Activated CD8-positive, alpha-beta T cell treated with anti-CD3 and anti-CD28 coated beads for 36 hours (primary cell): ENCODE results near the gene SFRP2. TPM values are rescaled to one million over a fixed set of nuclear protein-coding genes. Genes with fewer than 3 reads are reported as not detected.

Experiments used
- ATAC-seq: fragments of 200-7000 bp; cut with Tn5 transposase; one replicate; pipeline ENCODE4 v1.10.0; 2021; ENCODE audit warnings: mild to moderate bottlenecking, moderate library complexity
- CTCF ChIA-PET: fragments of 350-600 bp; sonication (Branson Sonifier 250); formaldehyde crosslinking; loops from one replicate; lab custom pipeline; 2021; ENCODE audit warnings: antibody characterized with exemption; lab: Charles Lee
- POLR2A ChIA-PET: fragments of 350-600 bp; sonication (Branson Sonifier 250); formaldehyde crosslinking; loops from one replicate; lab custom pipeline; 2021; ENCODE audit warnings: antibody characterized with exemption; lab: Charles Lee
- DNase-seq: peaks from one replicate; pipeline ENCODE4 v3.0.0-alpha.2; 2020
- H3K27ac Mint-ChIP-seq: one replicate; pipeline ENCODE4 v1.8.0; 2021; ENCODE audit warnings: mild to moderate bottlenecking, mixed read lengths
- H3K27me3 Mint-ChIP-seq: one replicate; pipeline ENCODE4 v1.8.0; 2021; ENCODE audit warnings: mixed read lengths
- H3K36me3 Mint-ChIP-seq: one replicate; pipeline ENCODE4 v1.8.0; 2021; ENCODE audit warnings: low read depth, mixed read lengths
- H3K4me1 Mint-ChIP-seq: one replicate; pipeline ENCODE4 v1.8.0; 2021; ENCODE audit warnings: low read depth, mixed read lengths
- H3K4me3 Mint-ChIP-seq: one replicate; pipeline ENCODE4 v1.8.0; 2021; ENCODE audit warnings: mild to moderate bottlenecking, moderate library complexity, mixed read lengths
- H3K9me3 Mint-ChIP-seq: one replicate; pipeline ENCODE4 v1.8.0; 2021; ENCODE audit warnings: mixed read lengths
- intact Hi-C: fragments of 100-400 bp; cut with micrococcal nuclease; formaldehyde crosslinking; loops from one replicate; pipeline ENCODE4 v1.10.0; 2022
- total RNA-seq, 2 experiments: library from RNA; stranded (reverse); gene quantifications; one replicate each; pipeline ENCODE4 v1.2.3, GENCODE V29; 2021
- TF ChIP-seq, protein P1 (sequence below): fragments of 200-600 bp; IDR thresholded peaks from one replicate; pipeline ENCODE4 v1.8.0; 2022; ENCODE audit warnings: antibody characterized with exemption, mild to moderate bottlenecking

SFRP2 gene
- total RNA-seq, 2 experiments from 2014 or later = not detected

- no peaks in the 10 kb centered on the region for H3K4me1 Mint-ChIP-seq
- no peak for ATAC-seq
- no peaks in the 10 kb centered on the region for H3K9me3 Mint-ChIP-seq
- intact Hi-C loops = loop anchor here (10.0 kb wide), 1 partner anchor 115 kb away; no protein-coding TSS in a partner anchor
- ChIA-PET CTCF (no interaction called here), POLR2A (no interaction called here)
- H3K36me3 Mint-ChIP-seq = no peaks in the 10 kb centered on the region
- H3K27ac Mint-ChIP-seq = no peak overlapping the region
- TF ChIP-seq, protein P1, sequence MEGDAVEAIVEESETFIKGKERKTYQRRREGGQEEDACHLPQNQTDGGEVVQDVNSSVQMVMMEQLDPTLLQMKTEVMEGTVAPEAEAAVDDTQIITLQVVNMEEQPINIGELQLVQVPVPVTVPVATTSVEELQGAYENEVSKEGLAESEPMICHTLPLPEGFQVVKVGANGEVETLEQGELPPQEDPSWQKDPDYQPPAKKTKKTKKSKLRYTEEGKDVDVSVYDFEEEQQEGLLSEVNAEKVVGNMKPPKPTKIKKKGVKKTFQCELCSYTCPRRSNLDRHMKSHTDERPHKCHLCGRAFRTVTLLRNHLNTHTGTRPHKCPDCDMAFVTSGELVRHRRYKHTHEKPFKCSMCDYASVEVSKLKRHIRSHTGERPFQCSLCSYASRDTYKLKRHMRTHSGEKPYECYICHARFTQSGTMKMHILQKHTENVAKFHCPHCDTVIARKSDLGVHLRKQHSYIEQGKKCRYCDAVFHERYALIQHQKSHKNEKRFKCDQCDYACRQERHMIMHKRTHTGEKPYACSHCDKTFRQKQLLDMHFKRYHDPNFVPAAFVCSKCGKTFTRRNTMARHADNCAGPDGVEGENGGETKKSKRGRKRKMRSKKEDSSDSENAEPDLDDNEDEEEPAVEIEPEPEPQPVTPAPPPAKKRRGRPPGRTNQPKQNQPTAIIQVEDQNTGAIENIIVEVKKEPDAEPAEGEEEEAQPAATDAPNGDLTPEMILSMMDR = no peak
- no peak overlapping the region for H3K4me3 Mint-ChIP-seq
- no peak for DNase-seq
- peaks cover 21% of the 10 kb centered on the region for H3K27me3 Mint-ChIP-seq
These were observed 10.8 kb upstream of the SFRP2 start for GRCh38 chr4:153799694-153800074.

DNA sequence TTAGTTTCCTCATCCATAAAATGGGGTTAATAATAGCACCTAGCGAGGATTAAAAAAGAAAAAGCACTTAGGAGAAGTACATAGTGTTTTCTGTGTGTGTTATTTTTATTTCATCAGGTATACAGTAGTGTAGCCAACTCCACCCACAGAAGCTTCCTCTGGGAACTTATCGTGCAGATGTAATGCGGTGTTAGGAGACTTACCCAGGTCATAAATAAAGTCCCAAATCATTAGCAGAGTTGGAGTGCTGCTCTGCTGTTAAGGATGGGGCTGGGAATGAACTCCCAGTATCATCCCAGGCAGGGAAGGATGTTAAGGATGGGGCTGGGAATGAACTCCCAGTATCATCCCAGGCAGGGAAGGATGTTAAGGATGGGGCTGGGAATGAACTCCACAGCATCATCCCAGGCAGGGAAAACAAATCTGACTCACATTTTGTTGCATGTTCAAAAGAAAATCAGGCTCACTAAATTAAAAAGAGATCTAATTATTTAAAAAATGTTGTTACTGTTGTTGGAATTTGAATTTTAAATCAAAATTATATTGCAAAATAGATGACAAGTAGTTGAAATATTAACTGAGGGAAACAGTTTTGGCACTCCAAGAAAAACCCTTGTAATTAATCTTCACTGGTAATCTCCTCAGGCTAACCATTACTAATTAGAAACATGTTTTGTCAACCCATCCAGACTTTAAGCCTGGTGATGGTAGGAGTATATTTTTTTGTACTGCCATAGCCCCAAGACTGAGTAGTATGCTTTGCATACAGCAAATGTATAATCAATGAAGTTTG lies 10.2 kb upstream of the SFRP2 start:
- TF ChIP-seq, protein P1 = no peak
- H3K9me3 Mint-ChIP-seq = no peaks in the 10 kb centered on the region
- ATAC-seq (no peak), DNase-seq (no peak)
- H3K4me3 Mint-ChIP-seq = no peak overlapping the region
- H3K27me3 Mint-ChIP-seq = peaks cover 22% of the 10 kb centered on the region
- intact Hi-C loops = no loop called here
- H3K27ac Mint-ChIP-seq = no peak overlapping the region
- H3K36me3 Mint-ChIP-seq = no peaks in the 10 kb centered on the region
- no peaks in the 10 kb centered on the region for H3K4me1 Mint-ChIP-seq
- POLR2A ChIA-PET = no interaction called here
- CTCF ChIA-PET = no interaction called here

- intact Hi-C loops = no loop called here
- TF ChIP-seq, protein P1 = no peak
- H3K36me3 Mint-ChIP-seq = no peaks in the 10 kb centered on the region
- no peak overlapping the region for H3K4me3 Mint-ChIP-seq
- ChIA-PET CTCF (no interaction called here), POLR2A (no interaction called here)
- no peak for ATAC-seq
- H3K27ac Mint-ChIP-seq = no peak overlapping the region
- H3K9me3 Mint-ChIP-seq = no peaks in the 10 kb centered on the region
- DNase-seq = no peak
- H3K27me3 Mint-ChIP-seq = peaks cover 26% of the 10 kb centered on the region
- no peaks in the 10 kb centered on the region for H3K4me1 Mint-ChIP-seq
These were observed 9.5 kb upstream of the SFRP2 start for GRCh38 chr4:153798420-153798819.

DNA sequence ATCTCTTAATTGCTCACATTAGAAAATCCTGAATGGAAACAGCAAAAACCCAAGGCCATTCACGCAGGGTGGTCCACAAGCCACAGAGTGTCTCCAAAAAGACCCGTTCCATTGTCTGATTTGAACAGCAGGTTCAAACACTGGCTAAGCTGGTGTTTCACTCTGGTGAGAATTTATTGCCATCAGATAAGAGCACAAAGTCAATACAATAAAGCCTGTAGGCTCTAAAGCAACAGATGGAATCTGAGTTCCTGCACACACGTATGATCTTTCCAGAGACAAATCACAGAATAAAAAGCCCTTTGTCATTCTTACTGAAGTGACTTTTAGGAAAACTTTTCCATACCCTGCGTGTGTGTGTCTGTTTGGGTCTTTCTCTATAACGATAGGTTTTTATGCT lies 5.1 kb upstream of the SFRP2 start:
- intact Hi-C loops = no loop called here
- POLR2A ChIA-PET = no interaction called here
- TF ChIP-seq, protein P1 = no peak
- no peak overlapping the region for H3K27ac Mint-ChIP-seq
- H3K36me3 Mint-ChIP-seq = no peaks in the 10 kb centered on the region
- CTCF ChIA-PET = interaction anchor here (0.8 to 1.6 kb wide), 4 partner anchors 12 to 151 kb away, joined by 3 read pairs; no protein-coding TSS in a partner anchor
- H3K4me1 Mint-ChIP-seq = peaks cover 30% of the 10 kb centered on the region
- ATAC-seq = no peak
- no peak overlapping the region for H3K4me3 Mint-ChIP-seq
- no peak for DNase-seq
- no peaks in the 10 kb centered on the region for H3K9me3 Mint-ChIP-seq
- H3K27me3 Mint-ChIP-seq = peaks cover 60% of the 10 kb centered on the region

GRCh38 chr4:153792618-153793247 lies 3.9 kb upstream of the SFRP2 start:
- Mint-ChIP-seq H3K9me3 (no peaks in the 10 kb centered on the region), H3K4me3 (peak overlapping the region; percentile 52), H3K27ac (no peak overlapping the region), H3K4me1 (peaks cover 40% of the 10 kb centered on the region), H3K27me3 (peaks cover 67% of the 10 kb centered on the region), H3K36me3 (no peaks in the 10 kb centered on the region)
- intact Hi-C loops = loop anchor here (2.0 kb wide), 1 partner anchor 14 kb away; no protein-coding TSS in a partner anchor
- TF ChIP-seq, protein P1 = peak; percentile 7
- POLR2A ChIA-PET = no interaction called here
- ATAC-seq (peak; percentile 43), DNase-seq (peak; percentile 8)
- CTCF ChIA-PET = interaction anchor here (0.7 to 1.6 kb wide), 7 partner anchors 10 to 260 kb away, joined by 3 to 5 read pairs (median 3); no protein-coding TSS in a partner anchor
